GM19455 (cell line): ENCODE results near the gene THSD7B.
"Not testable (repeated sequence)": the region's sequence is repeated elsewhere in the genome, so short reads cannot be mapped to it uniquely, and the experiment has no call there.

ENCODE experiments used
- ATAC-seq: cut with Tn5 transposase; IDR thresholded peaks from one replicate; pipeline ENCODE4 v1.9.1; 2021; ENCODE audit not compliant: unreplicated experiment

Gene THSD7B

DNA sequence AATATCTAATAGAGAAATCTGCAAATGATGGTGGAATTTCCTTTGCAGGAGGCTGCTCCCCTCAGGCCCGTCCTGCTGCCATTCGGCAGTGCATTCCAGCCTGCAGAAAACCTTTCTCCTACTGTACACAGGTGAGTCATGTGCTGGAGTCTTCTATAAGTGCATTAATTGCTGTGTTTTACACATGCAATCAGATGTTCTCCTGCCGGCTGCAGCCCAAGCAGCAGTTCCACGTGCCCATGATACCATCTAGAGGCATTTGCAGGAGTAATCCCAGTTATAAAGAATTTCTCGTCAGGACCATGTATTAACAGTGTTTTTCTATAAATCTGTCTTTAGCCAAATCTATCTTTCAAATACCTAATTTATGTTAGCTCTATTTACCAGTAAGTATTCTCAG, 894.3 kb downstream of the THSD7B start:
- ATAC-seq, result no peak

GRCh38 chr2:137670111-137670510, 904.8 kb downstream of the THSD7B start:
- no peak for ATAC-seq

DNA sequence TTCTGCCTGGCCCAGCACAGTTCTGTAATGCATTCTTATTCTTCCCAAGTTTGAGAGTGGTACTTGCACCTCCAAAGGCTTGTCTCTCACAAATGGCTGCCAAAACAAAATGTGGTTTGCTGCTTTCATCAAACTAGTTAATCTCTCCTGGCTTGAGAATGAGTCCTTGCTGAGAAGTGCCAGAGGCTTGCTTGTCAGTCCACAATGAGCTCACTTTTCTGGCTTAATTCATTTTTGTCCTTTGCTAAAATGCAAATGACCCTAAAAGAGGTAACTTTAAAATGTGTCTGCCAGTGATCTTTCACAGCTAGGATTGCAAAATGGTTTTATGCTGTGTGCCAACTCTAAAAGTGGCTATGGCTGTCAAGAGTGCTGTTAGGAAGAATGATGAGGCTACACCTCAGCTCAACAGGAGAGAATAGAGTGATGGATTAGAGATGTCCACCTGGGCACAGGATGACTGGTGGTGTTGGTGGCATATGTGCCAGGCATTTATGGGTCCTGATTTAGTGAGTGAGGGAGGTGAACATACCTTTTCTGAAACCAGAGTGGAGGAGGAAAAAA, 907.7 kb downstream of the THSD7B start:
- ATAC-seq, result no peak

DNA sequence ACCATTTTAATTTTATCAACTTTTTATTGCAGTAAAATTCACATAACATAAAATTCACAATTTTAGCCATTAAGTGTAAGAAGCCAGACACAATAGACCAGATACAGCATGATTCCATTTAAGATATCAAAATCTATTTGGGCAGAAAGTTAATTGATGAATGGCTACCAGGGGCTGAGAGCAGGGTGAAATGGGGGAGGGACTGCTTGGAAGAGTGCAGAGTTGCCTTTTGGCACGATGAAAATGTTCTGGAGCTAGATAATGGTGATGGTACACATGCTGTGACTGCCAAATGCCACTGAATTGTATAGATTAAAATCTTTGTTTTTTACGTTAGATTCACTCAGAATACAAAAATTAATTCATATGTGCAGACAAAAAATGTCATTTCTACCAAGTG, 909.6 kb downstream of the THSD7B start:
- no peak for ATAC-seq

GRCh38 chr2:137675584-137676327, 910.4 kb downstream of the THSD7B start:
- no peak for ATAC-seq

- ATAC-seq, result no peak
Observed at GRCh38 chr2:137676346-137676745, 911.0 kb downstream of the THSD7B start.

GRCh38 chr2:137677466-137677865, 912.1 kb downstream of the THSD7B start:
- no peak for ATAC-seq

GRCh38 chr2:137689549-137689948, 924.2 kb downstream of the THSD7B start:
- no peak for ATAC-seq

DNA sequence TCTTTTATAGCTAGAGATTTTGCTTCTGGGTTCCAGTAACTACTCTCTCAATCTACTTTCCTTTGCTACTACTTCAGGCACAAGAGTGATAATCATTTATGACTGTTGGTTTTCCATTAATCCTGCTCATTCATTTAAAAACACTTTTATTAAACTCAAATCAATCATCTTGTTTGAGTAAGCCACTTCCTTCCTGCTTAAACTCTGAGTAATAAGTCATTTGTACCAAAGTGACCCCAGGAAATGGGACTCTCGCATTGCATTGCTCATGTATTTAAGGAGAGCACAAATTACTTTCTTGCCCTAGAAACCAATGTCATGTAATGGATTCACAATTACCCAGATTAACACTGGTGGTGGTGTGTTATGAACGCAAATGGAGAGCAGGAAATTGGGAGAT, 928.2 kb downstream of the THSD7B start:
- ATAC-seq, result no peak

GRCh38 chr2:137696916-137697315, 931.6 kb downstream of the THSD7B start:
- ATAC-seq, result no peak

DNA sequence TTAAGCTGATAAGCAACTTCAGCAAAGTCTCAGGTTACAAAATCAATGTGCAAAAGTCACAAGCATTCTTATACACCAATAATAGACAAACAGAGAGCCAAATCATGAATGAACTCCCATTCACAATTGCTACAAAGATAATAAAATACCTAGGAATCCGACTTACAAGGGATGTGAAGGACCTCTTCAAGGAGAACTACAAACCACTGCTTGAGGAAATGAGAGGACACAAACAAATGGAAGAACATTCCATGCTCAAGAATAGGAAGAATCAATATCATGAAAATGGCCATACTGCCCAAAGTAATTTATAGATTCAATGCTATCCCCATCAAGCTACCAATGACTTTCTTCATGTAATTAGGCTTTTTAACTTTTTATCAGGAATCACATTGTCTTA, 934.9 kb downstream of the THSD7B start:
- not testable (repeated sequence) for ATAC-seq

- ATAC-seq, result no peak
Observed at GRCh38 chr2:137700681-137701080, 935.3 kb downstream of the THSD7B start.

DNA sequence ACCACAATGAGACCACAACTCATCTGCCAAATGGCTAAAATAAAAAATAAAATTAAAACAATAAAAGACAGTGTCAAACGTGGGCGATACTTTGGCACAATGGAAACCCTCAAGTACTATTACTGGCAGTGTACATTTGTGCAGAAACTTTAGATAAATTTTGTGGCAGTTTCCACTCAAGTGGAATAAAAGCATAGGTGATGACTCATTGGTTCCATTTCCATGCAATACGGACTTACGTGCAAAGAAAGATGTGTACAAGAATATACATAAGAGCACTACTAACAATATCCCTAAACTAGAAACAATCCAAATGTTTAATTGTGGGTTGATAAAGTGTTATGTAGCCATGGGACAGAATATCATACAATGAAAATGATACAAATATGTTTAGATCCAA, 940.0 kb downstream of the THSD7B start:
- ATAC-seq, result no peak

DNA sequence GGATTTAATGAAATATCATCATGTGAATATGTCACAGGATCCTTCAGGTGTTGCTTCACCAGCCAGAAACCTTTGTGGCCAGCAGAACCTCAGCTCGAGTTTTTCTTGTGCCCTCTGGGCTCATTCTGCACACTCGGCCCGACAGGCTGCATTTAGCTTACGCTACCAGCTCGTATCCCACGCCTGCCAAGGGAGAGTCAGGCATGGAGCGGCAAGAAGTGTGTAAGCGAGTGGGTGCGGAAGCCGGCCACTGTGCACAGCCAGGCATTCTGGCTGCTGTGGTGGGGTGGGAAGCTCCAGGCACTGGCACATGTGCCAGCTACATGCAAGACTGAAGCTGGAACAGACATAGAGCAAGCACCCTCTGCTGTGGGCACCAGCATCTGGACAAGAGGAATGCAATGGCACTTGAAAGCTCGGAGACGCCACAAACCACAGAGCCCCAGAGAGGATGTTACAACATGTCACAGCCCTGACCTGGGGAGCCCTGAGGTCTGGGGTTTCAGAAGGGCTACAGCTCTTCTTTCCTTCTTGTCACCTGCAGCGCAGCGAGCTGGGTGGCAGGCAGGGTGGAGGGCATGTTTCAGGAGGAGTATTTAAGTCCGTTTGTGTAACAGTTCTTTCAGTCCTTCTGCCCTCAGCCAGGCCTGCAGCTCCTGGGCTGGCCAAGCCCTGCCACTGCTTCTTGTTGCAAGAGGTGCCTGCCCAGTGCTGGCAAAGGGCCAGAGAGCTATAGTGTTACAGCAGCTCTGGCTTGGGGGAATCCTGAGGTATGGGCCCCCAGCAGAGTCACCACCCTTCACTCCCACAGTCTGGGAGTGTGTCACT, 941.7 kb downstream of the THSD7B start:
- no peak for ATAC-seq

DNA sequence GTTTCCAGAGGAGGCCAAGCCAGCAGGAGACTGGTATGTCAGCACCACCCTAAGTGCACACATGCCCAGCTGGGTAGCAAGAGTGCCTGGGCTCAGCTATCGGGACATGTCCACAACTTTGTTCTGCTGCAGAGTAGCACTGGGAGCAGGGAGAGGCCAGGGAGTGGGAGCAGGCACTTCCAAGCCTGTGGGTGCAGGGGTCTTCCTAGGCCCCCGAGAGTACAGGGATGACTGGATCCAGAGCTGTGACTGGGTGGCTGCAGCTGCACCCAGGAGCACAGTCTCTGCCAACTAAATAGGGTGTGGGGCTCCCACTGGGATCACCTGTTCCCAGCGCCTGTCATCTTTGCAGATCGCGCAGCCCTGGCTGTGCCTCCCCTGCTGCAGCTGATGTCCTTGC, 943.0 kb downstream of the THSD7B start:
- ATAC-seq, result no peak

- no peak for ATAC-seq
Observed at GRCh38 chr2:137715731-137716191, 950.4 kb downstream of the THSD7B start.

DNA sequence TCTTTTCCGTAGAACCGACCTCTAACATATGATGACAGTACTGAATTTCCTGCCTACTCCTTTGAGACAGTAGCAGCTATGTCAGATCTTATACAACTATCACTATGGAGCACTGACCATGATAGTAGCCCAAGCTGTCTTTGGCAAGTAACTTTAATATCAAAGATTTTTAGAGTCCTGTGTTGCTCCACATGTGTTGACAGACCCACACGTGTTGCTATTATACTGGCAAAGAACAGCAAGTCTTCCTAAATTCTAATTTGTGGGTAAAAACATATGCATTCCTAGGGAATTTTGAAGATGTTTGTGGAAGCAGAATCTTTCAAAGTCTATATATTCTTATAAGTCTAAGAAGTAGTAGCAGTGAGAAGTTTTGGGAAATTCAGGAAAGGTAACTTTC, 953.4 kb downstream of the THSD7B start:
- ATAC-seq, result no peak

DNA sequence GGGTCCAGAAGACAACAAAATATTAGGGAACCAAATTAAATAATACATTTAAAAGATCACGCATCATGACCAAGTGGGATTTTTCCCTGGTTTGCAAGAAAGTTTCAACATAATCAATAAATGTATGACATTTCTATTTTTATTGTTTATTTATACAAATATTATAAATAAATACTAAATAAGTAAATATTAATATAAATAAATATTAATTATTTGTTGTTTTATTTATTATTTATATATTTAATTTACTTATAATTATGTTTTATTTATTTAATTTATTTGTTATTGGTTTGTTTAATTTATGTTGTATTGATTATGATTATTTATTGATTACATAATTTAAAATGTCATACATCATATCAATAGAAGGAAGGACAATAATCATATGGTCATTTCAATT, 956.4 kb downstream of the THSD7B start:
- ATAC-seq, result no peak

DNA sequence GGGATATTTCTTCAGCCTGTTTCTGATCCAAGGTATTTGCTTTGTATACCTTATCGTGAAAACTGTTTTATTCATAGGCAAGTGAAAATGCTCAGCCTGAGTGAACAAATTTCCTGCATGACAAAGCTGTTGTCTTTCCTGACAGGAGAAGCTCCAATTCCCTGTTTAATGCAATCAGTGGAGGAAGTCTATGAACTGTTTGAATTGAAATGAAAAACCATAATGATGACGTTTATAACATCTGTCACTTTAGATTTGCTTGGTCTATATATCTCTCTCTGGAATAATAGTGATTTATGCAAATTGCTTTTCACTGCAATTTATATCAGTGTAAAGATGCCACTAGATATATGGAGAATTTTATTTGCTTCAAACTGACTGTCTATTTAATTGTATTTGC, 959.6 kb downstream of the THSD7B start:
- ATAC-seq, result no peak
